HG03159 (cell line): Measurements from ENCODE around the gene ATP7B.
"Not testable (repeated sequence)": the region's sequence is repeated elsewhere in the genome, so short reads cannot be mapped to it uniquely, and the experiment has no call there.

Experiments
- ATAC-seq: cut with Tn5 transposase; IDR thresholded peaks from one replicate; pipeline ENCODE4 v1.9.1; 2021; ENCODE audit warnings: mild to moderate bottlenecking, moderate library complexity; ENCODE audit not compliant: unreplicated experiment

ATP7B gene

GRCh38 chr13:52010890-52011631 lies at the start of gene ATP7B:
ATP7B (minus strand) TSS chr13:52011450; CDS start chr13:52011337, 113 bp downstream.
- ATAC-seq, result peak; percentile 18

DNA sequence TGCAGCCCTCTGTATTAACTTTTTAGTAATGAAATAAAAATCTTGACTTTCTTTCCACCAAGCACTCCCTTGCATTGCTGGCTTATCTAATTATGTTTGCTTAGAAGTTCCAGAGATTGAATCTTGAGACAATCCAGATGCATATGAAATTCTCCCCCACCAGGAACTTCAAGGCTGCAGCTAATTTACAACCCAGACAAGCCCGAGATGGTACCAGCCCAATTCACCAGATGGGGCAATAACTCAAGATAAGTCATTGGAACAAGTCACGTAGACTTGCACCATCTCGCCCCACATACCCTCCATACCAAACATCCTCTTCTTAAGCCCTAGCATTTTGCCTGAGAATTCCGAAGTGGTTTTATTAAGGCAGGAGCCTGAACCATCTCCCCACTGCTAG lies 42.2 kb upstream of the ATP7B start:
- ATAC-seq, result no peak

- ATAC-seq, result no peak
Measured at GRCh38 chr13:52051400-52051799, 40.1 kb upstream of the ATP7B start.

DNA sequence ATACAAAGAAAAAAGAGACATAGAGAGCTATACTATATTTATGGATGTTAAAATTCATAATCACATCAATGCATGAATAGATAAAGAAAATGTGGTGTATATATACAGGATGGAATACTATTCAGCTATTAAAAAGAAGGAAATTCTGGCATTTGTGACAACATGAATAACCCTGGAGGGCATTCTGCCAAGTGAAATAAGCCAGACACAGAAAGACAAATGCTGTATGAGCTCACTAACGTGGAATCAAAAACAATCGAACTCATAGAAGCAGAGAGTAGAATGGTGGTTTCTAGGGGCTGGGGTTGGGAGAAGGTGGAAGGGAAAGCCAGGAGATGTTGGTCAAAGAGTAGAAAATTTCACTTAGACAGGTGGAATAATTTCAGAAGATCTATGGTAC lies 37.3 kb upstream of the ATP7B start:
- no peak for ATAC-seq

- no peak for ATAC-seq
Measured at GRCh38 chr13:52047463-52047862, 36.2 kb upstream of the ATP7B start.

GRCh38 chr13:52043675-52044074 lies 32.4 kb upstream of the ATP7B start:
- ATAC-seq, result no peak

- no peak for ATAC-seq
Measured at GRCh38 chr13:52036037-52036436, 24.8 kb upstream of the ATP7B start.

DNA sequence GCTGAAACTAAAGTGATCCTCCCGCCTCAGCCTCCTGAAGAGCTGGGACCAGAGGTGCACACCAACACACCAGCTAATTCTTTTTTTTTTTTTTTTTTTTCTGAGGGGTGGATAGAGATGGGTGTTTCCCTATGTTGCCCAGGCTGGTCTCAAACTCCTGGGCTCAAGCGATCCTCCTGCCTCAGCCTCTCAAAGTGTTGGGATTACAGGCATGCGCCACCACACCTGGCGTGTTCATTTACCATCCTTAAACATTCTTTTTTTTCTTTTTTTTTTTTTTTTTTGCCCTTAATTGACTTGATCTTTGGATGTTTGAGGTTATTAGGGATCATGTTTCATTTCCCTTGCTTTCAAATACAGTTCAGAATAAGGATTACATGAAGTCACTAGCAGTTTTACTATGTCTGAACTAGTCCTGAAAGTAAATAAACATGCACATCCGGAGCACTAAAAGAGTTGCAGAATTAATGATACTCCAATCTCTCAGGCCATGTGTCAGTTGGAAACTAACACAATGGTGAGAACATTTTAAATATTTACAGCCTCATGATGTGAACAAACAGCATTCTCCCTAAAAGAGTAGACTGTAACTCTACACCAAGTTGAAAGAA lies 23.5 kb upstream of the ATP7B start:
- no peak for ATAC-seq

DNA sequence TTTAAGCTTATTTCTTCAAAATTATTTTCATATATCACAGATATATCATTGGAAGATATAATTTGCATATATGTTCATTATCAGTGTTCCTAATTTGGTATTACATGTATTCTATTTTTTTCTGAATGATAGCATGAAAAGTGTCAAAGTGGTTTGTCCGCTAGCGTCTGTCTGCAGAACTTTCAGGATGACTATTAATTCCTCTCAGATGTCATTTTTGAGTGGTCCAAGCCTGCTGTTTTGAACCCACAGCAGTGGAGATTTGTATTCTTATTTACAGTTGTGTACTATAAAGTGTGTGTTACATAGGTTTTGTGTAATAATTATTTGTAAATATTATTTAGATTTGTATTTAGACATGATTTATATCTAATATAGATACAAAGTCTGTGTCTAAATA lies 21.8 kb upstream of the ATP7B start:
- no peak for ATAC-seq

DNA sequence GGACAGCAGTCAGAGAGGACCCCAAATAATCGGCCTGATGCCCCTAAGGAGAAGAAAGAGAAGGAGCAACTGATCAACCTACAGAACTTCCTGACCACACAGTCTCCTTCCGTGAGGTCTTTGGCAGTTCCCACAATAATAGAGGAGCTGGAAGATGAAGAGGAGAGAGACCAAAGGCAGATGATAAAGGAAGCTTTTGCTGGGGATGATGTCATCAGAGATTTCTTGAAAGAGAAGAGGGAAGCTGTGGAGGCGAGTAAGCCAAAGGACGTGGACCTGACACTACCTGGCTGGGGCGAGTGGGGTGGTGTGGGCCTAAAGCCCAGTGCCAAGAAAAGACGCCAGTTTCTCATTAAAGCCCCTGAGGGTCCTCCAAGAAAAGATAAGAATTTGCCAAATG lies 19.2 kb upstream of the ATP7B start:
- ATAC-seq, result not testable (repeated sequence)

GRCh38 chr13:52029569-52029968 lies 18.3 kb upstream of the ATP7B start:
- ATAC-seq, result no peak

GRCh38 chr13:52027832-52028231 lies 16.6 kb upstream of the ATP7B start:
- ATAC-seq, result no peak

GRCh38 chr13:52026246-52026626 lies 15.0 kb upstream of the ATP7B start:
- no peak for ATAC-seq

GRCh38 chr13:52025475-52026245 lies 14.4 kb upstream of the ATP7B start:
- no peak for ATAC-seq

DNA sequence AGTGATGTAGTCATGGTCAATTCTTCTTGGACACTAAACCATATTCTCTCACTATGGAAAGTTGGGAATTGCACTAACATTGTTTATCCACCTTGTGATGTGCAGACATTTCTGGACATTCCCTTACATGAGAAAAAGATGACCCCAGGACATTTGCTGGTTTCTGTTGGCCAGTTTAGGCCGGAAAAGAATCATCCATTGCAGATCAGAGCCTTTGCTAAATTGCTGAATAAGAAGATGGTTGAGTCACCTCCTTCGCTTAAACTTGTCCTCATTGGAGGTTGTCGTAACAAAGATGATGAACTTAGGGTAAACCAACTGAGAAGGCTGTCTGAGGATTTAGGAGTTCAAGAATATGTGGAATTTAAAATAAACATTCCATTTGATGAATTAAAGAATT lies 13.2 kb upstream of the ATP7B start, which contains the start of gene UTP14C:
Gene UTP14C, plus strand, starts transcription at position 211 of the 400 bp plus-strand sequence. CDS start 4,114 bp downstream, outside the sequence.
- no peak for ATAC-seq

DNA sequence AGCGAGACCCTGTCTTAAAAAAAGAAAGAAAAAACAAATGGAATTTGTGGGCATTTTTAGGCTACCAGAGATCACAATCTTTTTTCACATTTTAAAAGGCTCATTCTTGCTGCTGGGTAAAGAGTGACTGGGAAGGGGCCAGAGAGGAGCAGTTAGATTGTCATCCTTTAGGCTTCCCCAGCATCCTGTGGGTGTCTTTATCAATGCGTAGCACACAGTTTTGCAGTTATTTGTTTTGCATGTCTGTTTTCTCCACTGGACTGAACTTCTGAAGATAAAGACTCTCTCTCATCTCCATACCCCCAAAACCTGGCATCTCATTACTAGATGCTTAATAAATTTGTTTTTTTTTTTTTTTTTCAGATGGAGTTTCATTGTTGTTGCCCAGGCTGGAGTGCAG lies 11.1 kb upstream of the ATP7B start:
- ATAC-seq, result no peak

DNA sequence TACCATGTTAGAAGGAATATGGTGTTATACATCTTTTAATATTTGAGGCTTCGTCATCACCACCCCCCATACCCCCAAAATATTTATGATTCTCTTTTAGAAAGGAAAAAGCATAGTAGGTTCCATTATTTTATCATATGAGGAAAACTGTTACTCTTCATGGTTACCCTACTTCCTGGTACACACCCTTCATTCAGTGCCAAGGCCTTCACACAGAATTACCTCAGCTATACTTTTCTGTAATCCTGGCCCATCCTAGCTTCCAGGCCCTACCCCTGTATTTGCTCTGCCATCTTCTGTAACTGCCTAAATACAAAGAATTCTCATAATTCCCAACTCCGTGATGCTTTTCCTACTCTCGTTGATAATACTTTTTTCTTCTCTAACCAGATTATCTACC lies 8.9 kb upstream of the ATP7B start:
- no peak for ATAC-seq

GRCh38 chr13:52016296-52016695 lies 5.0 kb upstream of the ATP7B start:
- ATAC-seq, result no peak

GRCh38 chr13:52012512-52012836 lies 1.2 kb upstream of the ATP7B start:
- peak; percentile 1 for ATAC-seq

GRCh38 chr13:52011632-52012511 lies 622 bp upstream of the ATP7B start, which contains the start of gene ALG11:
ALG11 (plus strand) TSS chr13:52012398; CDS start chr13:52012419, 21 bp downstream.
- ATAC-seq, result peak; percentile 99

DNA sequence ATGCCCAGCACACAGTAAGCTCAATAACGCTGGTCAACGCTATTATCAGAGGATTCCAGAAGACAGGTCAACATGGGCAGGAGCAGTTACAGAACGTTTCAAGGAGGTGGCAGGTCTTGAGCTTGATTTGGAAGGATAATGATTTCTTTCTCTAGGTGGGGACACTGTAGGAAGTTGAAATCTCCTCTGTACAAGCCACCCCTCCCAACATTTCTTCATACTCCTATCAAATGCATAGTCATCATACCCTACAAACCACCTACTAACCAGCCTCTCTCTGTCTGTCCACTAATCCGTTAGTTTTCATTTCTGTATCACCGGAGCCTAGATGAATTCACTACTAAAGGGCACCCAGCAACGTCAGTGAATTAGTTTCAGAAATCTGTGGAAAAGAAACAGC lies 1.3 kb downstream of the ATP7B start:
- no peak for ATAC-seq
